Measurements from ENCODE around the gene AMOTL2. TPM values are rescaled to one million over a fixed set of nuclear protein-coding genes. Genes with fewer than 3 reads are reported as not detected.

AMOTL2 gene
- polyA plus RNA-seq, 4 donors = 6.7 to 44.3 (median 10.3) TPM

DNA sequence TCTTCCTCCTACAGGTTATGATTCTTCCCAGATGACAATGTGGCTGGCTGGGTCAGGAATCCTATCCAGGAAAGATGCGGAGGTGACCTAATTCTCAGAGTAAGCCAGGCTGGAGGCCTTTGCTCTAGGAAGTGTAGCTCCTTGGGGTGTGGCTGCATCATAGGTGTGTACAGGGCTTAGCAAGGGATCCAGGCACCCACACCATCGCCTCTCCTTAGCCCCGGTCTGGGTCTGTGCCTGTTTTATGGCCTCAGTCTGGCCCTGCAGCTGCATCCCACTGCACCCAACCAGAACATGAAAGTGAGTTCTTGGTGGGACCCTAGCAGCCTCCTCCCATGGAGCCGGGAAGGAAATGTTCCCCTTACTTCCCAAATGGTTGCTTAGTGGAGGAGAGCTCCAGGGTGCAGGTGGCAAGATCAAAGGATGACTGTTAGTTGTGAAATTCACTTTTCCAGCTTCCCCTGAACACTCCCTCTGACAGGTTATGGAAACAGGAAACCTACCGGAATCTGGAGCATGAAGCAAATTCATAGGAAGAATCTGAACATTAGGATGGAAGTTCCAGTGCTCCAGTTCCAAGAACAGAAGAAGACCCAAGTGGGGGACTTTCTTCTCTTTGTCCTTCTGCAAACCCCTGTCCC, 2.7 kb upstream of the AMOTL2 start:
- DNase-seq (peak; percentile 39 to 86), FAIRE-seq (no peak)
- peaks cover 4 to 45% (median 19%) of the 10 kb centered on the region in 3 donors for H3K4me1 ChIP-seq (ENCODE audit: control insufficient read depth in 3 of 3, insufficient read depth in 2 of 3, low read depth in 1 of 3, low read length in 2 of 3)
- no peaks in the 10 kb centered on the region for H3K9me3 ChIP-seq (ENCODE audit: control insufficient read depth in 2 of 2, insufficient read depth in 1 of 2, low read depth in 1 of 2, low read length in 1 of 2)
- H3K27ac ChIP-seq (ENCODE audit: low read depth in 1 of 3, low read length in 2 of 3) = no peak overlapping the region
- peaks cover 0 to 9% (median 0%) of the 10 kb centered on the region in 3 donors for H3K36me3 ChIP-seq (ENCODE audit: control insufficient read depth in 3 of 3, insufficient read depth in 2 of 3, low read depth in 1 of 3, low read length in 3 of 3)
- peaks cover 0 to 4% (median 0%) of the 10 kb centered on the region in 3 donors for H3K27me3 ChIP-seq (ENCODE audit: control insufficient read depth in 3 of 3, insufficient read depth in 3 of 3, low read length in 3 of 3)
- no peak overlapping the region for H3K4me3 ChIP-seq (ENCODE audit: low read depth in 1 of 3, low read length in 3 of 3)
- WGBS, 3 donors = 20 to 61% (median 31%) methylated on average over 5 of the region's 5 CpGs

DNA sequence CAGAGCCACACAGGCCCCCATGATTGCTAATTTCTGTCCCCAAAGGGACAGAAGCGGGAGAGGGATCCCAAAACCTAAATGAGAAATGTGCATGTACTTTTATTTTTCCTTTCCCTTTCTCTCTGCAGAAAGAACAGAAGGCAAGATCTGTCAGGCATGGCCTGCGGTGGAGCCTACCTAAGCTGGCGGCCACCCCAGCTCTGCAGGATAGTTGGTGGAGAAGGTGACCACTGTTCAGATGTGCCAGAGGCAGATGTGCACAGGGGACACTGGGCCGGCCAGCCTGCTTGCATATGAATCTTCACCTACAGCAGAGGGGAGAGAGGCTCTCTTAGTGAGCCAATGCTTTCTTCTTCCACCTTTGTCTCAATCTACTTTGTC, 2.1 kb upstream of the AMOTL2 start:
- WGBS, 3 donors = 77 to 85% (median 85%) methylated on average over 4 of the region's 4 CpGs
- no peak for DNase-seq
- H3K4me1 ChIP-seq (ENCODE audit: control insufficient read depth in 3 of 3, insufficient read depth in 2 of 3, low read depth in 1 of 3, low read length in 2 of 3) = peaks cover 5 to 51% (median 18%) of the 10 kb centered on the region in 3 donors

DNA sequence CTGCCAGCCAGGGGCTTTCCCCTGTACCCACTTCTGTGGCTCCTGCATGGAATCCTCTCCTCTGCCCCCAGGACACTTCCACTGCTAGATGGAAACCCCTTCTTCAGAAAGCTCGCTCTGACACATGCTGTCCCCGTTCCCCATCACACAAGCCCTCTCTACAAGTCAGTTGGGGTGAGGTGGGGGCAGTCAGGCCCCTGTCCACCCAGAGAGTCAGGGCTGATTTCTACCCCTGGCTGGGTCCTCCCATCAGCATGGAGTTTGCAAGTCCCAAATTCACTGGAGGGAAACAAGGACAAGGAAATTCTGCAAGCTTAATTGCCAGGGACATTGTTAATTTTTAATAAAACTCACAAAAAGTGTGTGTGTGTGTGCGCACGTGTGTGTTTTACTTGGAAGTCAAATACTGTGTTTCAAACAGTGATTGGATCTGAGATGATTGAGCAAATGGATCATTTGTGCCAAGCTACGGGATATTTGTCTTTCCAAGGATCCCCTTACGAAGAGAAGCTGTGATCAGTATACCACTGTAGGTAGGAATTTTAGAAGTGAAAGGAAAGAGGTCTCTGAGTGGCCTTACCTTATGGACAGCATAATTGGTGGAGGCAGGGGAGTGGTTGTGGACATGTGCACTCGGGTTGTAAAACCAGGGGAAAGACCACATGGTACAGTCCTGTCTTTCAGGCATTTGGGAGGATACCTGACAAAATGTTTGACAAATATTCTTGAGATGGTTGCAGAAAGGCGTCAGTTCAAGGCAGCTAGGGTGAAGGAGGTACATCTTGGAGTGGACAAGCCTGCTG, 1.5 kb upstream of the AMOTL2 start:
- Histone ChIP-seq H3K27me3 (ENCODE audit: control insufficient read depth in 3 of 3, insufficient read depth in 3 of 3, low read length in 3 of 3) (no peaks in the 10 kb centered on the region), H3K4me3 (ENCODE audit: low read depth in 1 of 3, low read length in 3 of 3) (peak overlapping the region in 1 of 3 donors; percentile 87), H3K9me3 (ENCODE audit: control insufficient read depth in 2 of 2, insufficient read depth in 1 of 2, low read depth in 1 of 2, low read length in 1 of 2) (no peaks in the 10 kb centered on the region), H3K27ac (ENCODE audit: low read depth in 1 of 3, low read length in 2 of 3) (peak overlapping the region; percentile 66 to 99 (median 97)), H3K4me1 (ENCODE audit: control insufficient read depth in 3 of 3, insufficient read depth in 2 of 3, low read depth in 1 of 3, low read length in 2 of 3) (peaks cover 5 to 57% (median 15%) of the 10 kb centered on the region in 3 donors), H3K36me3 (ENCODE audit: control insufficient read depth in 3 of 3, insufficient read depth in 2 of 3, low read depth in 1 of 3, low read length in 3 of 3) (peaks cover 0 to 20% (median 4%) of the 10 kb centered on the region in 3 donors)
- WGBS, 3 donors = 42 to 77% (median 48%) methylated on average over 8 of the region's 8 CpGs
- FAIRE-seq (no peak), DNase-seq (no peak)

More for the DNA sequence above, 2.1 kb upstream of the AMOTL2 start:
- Histone ChIP-seq H3K27me3 (ENCODE audit: control insufficient read depth in 3 of 3, insufficient read depth in 3 of 3, low read length in 3 of 3) (peaks cover 0 to 3% (median 0%) of the 10 kb centered on the region in 3 donors), H3K36me3 (ENCODE audit: control insufficient read depth in 3 of 3, insufficient read depth in 2 of 3, low read depth in 1 of 3, low read length in 3 of 3) (peaks cover 0 to 14% (median 0%) of the 10 kb centered on the region in 3 donors), H3K27ac (ENCODE audit: low read depth in 1 of 3, low read length in 2 of 3) (no peak overlapping the region), H3K9me3 (ENCODE audit: control insufficient read depth in 2 of 2, insufficient read depth in 1 of 2, low read depth in 1 of 2, low read length in 1 of 2) (no peaks in the 10 kb centered on the region), H3K4me3 (ENCODE audit: low read depth in 1 of 3, low read length in 3 of 3) (no peak overlapping the region)
- no peak for FAIRE-seq

DNA sequence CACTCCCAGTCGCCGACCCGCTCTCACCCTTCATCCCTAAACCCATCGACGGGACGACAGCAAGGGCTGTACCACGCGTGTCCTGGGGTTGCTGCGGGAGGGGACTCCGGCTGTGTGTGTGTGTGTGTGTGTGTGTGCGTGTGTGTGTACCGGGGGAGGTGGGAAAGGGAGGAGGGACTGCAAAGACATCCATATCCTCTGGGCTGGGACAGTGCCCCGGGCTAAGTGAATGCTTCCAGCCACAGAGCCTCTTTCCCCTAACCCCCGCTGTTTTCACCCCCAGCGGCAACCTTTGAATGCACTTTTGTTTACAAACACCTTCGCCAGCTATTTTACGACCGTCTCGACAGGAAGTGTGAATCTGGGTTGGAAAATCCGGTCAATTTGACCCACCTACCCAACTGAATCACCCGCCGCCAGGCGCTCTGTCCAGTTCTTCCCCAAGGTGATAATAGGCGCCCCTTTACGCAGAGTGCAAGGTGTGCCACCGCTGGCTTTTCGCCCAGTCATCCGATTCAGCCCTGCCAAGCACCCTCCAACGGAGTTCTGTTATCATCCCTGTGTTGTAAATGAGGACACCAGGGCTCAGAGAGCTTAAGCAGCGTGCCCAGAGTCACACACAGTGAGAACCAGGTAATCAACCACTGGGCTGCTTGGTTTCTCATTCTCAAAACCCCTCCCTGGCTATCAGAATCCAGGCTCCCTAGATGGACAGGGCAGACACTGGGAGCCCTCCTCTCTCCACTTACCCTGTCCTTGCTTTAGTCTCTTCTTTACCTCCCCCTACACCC, 739 bp upstream of the AMOTL2 start:
- FAIRE-seq = no peak
- peak; percentile 88 to 94 for DNase-seq

DNA sequence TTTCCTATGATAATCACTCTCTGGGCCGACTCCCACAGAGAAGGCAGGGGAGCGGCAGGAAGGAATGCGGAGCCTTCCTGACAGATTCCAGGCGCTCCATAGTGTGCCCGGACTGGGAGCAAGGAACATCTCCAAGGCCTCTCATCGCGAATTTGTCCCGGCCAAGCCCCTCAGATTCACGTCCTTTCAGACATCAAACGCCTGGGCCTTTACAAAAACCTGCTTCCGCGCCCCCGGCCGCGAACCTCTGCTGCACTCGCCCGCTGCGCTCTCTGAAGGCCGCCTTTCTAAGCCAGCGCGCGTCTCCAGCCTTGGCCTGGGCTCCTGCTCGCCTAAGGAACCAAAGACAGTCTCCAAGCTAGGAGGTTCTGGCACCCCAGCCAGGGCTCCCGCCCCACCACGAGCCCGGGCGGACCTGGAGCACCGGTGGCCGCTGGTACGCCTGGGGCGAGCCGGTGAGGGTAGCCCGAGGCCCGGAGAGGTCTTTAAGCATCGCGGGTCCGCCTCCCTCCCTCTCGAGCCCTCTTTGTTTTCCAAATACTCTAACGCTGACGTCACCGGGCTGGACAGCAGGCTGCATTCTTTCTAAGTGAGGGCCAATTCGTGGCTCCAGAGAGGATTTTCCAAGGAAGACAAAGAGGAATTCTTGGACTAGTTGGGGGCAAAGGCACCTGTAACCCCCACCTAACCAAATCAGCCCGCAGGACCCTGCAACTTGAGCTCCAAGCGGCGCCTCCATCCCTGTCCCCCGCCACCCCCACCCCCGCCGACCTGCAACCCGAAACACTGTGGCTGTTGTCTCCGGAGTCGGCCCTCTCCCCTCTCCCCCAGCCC, 759 bp downstream of the AMOTL2 start:
- Histone ChIP-seq H3K27me3 (ENCODE audit: control insufficient read depth in 3 of 3, insufficient read depth in 3 of 3, low read length in 3 of 3) (no peaks in the 10 kb centered on the region), H3K27ac (ENCODE audit: low read depth in 1 of 3, low read length in 2 of 3) (peak overlapping the region; percentile 97 to 99 (median 98)), H3K36me3 (ENCODE audit: control insufficient read depth in 3 of 3, insufficient read depth in 2 of 3, low read depth in 1 of 3, low read length in 3 of 3) (peaks cover 0 to 42% (median 4%) of the 10 kb centered on the region in 3 donors), H3K9me3 (ENCODE audit: control insufficient read depth in 2 of 2, insufficient read depth in 1 of 2, low read depth in 1 of 2, low read length in 1 of 2) (no peaks in the 10 kb centered on the region), H3K4me3 (ENCODE audit: low read depth in 1 of 3, low read length in 3 of 3) (peak overlapping the region; percentile 50 to 87 (median 72)), H3K4me1 (ENCODE audit: control insufficient read depth in 3 of 3, insufficient read depth in 2 of 3, low read depth in 1 of 3, low read length in 2 of 3) (peaks cover 7 to 77% (median 15%) of the 10 kb centered on the region in 3 donors)
- 8 to 12% (median 12%) methylated on average over 47 to 51 of the region's 51 CpGs for WGBS, 3 donors
- DNase-seq = peak; percentile 74 to 90
- no peak for FAIRE-seq

More for the DNA sequence above, 739 bp upstream of the AMOTL2 start:
- WGBS, 3 donors = 4 to 11% (median 4%) methylated on average over 28 to 30 of the region's 30 CpGs
- H3K4me3 ChIP-seq (ENCODE audit: low read depth in 1 of 3, low read length in 3 of 3) = peak overlapping the region; percentile 50 to 87 (median 72)
- no peaks in the 10 kb centered on the region for H3K9me3 ChIP-seq (ENCODE audit: control insufficient read depth in 2 of 2, insufficient read depth in 1 of 2, low read depth in 1 of 2, low read length in 1 of 2)
- peaks cover 0 to 27% (median 4%) of the 10 kb centered on the region in 3 donors for H3K36me3 ChIP-seq (ENCODE audit: control insufficient read depth in 3 of 3, insufficient read depth in 2 of 3, low read depth in 1 of 3, low read length in 3 of 3)
- H3K27ac ChIP-seq (ENCODE audit: low read depth in 1 of 3, low read length in 2 of 3) = peak overlapping the region; percentile 97 to 99 (median 98)
- H3K27me3 ChIP-seq (ENCODE audit: control insufficient read depth in 3 of 3, insufficient read depth in 3 of 3, low read length in 3 of 3) = no peaks in the 10 kb centered on the region
- H3K4me1 ChIP-seq (ENCODE audit: control insufficient read depth in 3 of 3, insufficient read depth in 2 of 3, low read depth in 1 of 3, low read length in 2 of 3) = peaks cover 5 to 62% (median 15%) of the 10 kb centered on the region in 3 donors

DNA sequence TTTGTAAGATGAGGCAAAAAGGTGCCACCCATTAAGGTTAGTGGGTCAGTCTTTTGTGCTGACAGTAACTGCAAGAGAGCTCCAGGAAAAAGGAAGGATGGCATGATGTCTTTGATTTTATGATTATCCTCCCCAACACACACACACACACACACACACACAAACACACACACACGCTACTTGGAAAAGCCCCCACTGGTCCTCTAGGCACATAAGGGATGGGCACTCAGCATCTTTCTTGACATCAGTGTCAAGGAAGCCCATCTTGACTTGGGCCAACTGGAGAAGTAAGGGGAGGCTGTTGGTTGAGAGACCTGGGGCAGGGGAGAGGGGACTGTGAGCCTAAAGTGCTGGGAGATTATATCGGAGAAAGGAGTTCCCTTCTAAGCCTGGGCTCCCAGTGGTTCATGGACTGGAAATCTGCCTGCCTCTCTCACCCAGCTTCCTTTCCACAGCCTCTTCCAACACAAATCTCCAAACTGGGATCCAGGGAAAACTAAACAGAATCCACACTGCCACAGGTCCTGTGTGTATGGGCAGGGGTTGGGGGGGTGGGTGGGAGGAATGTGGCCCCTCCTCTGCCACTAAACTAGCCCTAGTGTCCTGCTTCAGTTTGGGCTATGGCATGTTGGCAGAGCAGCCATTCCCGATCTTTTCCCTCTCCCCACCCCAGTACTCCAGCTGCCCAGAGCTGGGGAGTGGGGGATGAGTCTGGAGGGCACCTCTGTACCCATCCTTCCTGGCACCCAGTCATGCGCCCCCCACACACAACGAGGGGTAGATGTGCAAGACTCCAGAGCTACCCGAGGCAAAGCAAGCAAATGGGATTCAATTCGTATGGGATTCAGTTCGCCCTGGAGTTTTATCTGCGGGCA, 1.6 kb downstream of the AMOTL2 start:
- peak overlapping the region; percentile 97 to 99 (median 98) for H3K27ac ChIP-seq (ENCODE audit: low read depth in 1 of 3, low read length in 2 of 3)
- no peaks in the 10 kb centered on the region for H3K27me3 ChIP-seq (ENCODE audit: control insufficient read depth in 3 of 3, insufficient read depth in 3 of 3, low read length in 3 of 3)
- WGBS, 3 donors = 34 to 44% (median 40%) methylated on average over 9 of the region's 9 CpGs
- H3K36me3 ChIP-seq (ENCODE audit: control insufficient read depth in 3 of 3, insufficient read depth in 2 of 3, low read depth in 1 of 3, low read length in 3 of 3) = peaks cover 0 to 50% (median 4%) of the 10 kb centered on the region in 3 donors
- peaks cover 7 to 76% (median 15%) of the 10 kb centered on the region in 3 donors for H3K4me1 ChIP-seq (ENCODE audit: control insufficient read depth in 3 of 3, insufficient read depth in 2 of 3, low read depth in 1 of 3, low read length in 2 of 3)
- FAIRE-seq (no peak), DNase-seq (no peak)
- no peaks in the 10 kb centered on the region for H3K9me3 ChIP-seq (ENCODE audit: control insufficient read depth in 2 of 2, insufficient read depth in 1 of 2, low read depth in 1 of 2, low read length in 1 of 2)
- H3K4me3 ChIP-seq (ENCODE audit: low read depth in 1 of 3, low read length in 3 of 3) = peak overlapping the region; percentile 50 to 87 (median 72)

All from small intestine (tissue), 7 donors.